WTC11 (cell line): Measurements from ENCODE around the gene C1QTNF9B. TPM values are rescaled to one million over a fixed set of nuclear protein-coding genes. Genes with fewer than 3 reads are reported as not detected.

Experiments used
- ATAC-seq: fragments of 200-7000 bp; cut with Tn5 transposase; 2 replicates; pipeline ENCODE4 v1.10.0; 2021; ENCODE audit warnings: mild to moderate bottlenecking, moderate library complexity
- CTCF ChIA-PET: fragments of 300-600 bp; sonication (Branson Sonifier 250); formaldehyde crosslinking; loops from one replicate; lab custom pipeline; 2021; ENCODE audit warnings: antibody characterized with exemption; lab: Charles Lee
- POLR2A ChIA-PET: fragments of 350-600 bp; sonication (Branson Sonifier 250); formaldehyde crosslinking; loops from one replicate; lab custom pipeline; 2021; ENCODE audit warnings: antibody characterized with exemption; lab: Charles Lee
- DNase-seq: peaks from one replicate; pipeline ENCODE4 v3.0.0; 2021; ENCODE audit warnings: low spot score
- H3K27ac Mint-ChIP-seq: 2 replicates; pipeline ENCODE4 v1.8.0; 2021; ENCODE audit warnings: mixed read lengths
- H3K27me3 Mint-ChIP-seq: 2 replicates; pipeline ENCODE4 v1.8.0; 2021; ENCODE audit warnings: low read depth, mild to moderate bottlenecking, moderate library complexity, mixed read lengths
- H3K36me3 Mint-ChIP-seq: 2 replicates; pipeline ENCODE4 v1.8.0; 2021; ENCODE audit warnings: mixed read lengths
- H3K4me1 Mint-ChIP-seq: 2 replicates; pipeline ENCODE4 v1.8.0; 2022; ENCODE audit warnings: mixed read lengths
- H3K4me3 Mint-ChIP-seq: 2 replicates; pipeline ENCODE4 v1.8.0; 2021; ENCODE audit warnings: mild to moderate bottlenecking, moderate library complexity, mixed read lengths
- H3K9me3 Mint-ChIP-seq: 2 replicates; pipeline ENCODE4 v1.8.0; 2021; ENCODE audit warnings: mixed read lengths
- CREB1 ChIP-seq: sonication (generic); formaldehyde crosslinking; IDR thresholded peaks from 2 replicates; pipeline ENCODE4 v1.8.0; 2023; ENCODE audit warnings: mild to moderate bottlenecking, missing genetic modification reagents
- CREM ChIP-seq: sonication (generic); formaldehyde crosslinking; IDR thresholded peaks from 2 replicates; pipeline ENCODE4 v1.8.1; 2022; ENCODE audit warnings: mild to moderate bottlenecking, missing genetic modification reagents, moderate library complexity
- E2F1 ChIP-seq: sonication (generic); formaldehyde crosslinking; IDR thresholded peaks from 2 replicates; pipeline ENCODE4 v1.8.0; 2022; ENCODE audit warnings: mild to moderate bottlenecking, missing genetic modification reagents
- ERG ChIP-seq: fragments of 250-450 bp; sonication (Bioruptor Pico); IDR thresholded peaks from 2 replicates; pipeline ENCODE4 v1.8.0; 2021; ENCODE audit warnings: mild to moderate bottlenecking
- FOXJ3 ChIP-seq: sonication (generic); formaldehyde crosslinking; IDR thresholded peaks from 2 replicates; pipeline ENCODE4 v1.9.0; 2021; ENCODE audit warnings: missing genetic modification reagents, mild to moderate bottlenecking, borderline replicate concordance
- GTF2I ChIP-seq: fragments of 250-450 bp; sonication (Bioruptor Pico); conservative IDR thresholded peaks from 2 replicates; pipeline ENCODE4 v1.4.0; 2021; ENCODE audit warnings: mild to moderate bottlenecking
- MLX ChIP-seq: sonication (generic); formaldehyde crosslinking; IDR thresholded peaks from 2 replicates; pipeline ENCODE4 v1.8.1; 2023; ENCODE audit warnings: mild to moderate bottlenecking, missing genetic modification reagents, moderate library complexity
- MYBL2 ChIP-seq: sonication (generic); formaldehyde crosslinking; IDR thresholded peaks from 2 replicates; pipeline ENCODE4 v1.8.1; 2023; ENCODE audit warnings: mild to moderate bottlenecking, moderate library complexity, missing genetic modification reagents
- NR1H2 ChIP-seq: sonication (generic); formaldehyde crosslinking; IDR thresholded peaks from 2 replicates; pipeline ENCODE4 v1.9.0; 2021; ENCODE audit warnings: mild to moderate bottlenecking, moderate library complexity, missing genetic modification reagents
- NR3C1 ChIP-seq: sonication (generic); formaldehyde crosslinking; conservative IDR thresholded peaks from 2 replicates; pipeline ENCODE4 v1.8.1; 2023; ENCODE audit warnings: low read depth, mild to moderate bottlenecking, missing genetic modification reagents
- PRDM15 ChIP-seq: sonication (generic); formaldehyde crosslinking; IDR thresholded peaks from 2 replicates; pipeline ENCODE4 v1.8.0; 2022; ENCODE audit warnings: missing genetic modification reagents
- TCF7 ChIP-seq: sonication (generic); formaldehyde crosslinking; IDR thresholded peaks from 2 replicates; pipeline ENCODE4 v1.8.0; 2022; ENCODE audit warnings: mild to moderate bottlenecking, low read depth, missing genetic modification reagents, moderate library complexity
- ZBTB21 ChIP-seq: sonication (generic); formaldehyde crosslinking; IDR thresholded peaks from 2 replicates; pipeline ENCODE4 v1.8.1; 2023; ENCODE audit warnings: mild to moderate bottlenecking, missing genetic modification reagents, borderline replicate concordance
- ZMAT4 ChIP-seq: fragments of 250-450 bp; sonication (Bioruptor Pico); IDR thresholded peaks from 2 replicates; pipeline ENCODE4 v1.9.0; 2021; ENCODE audit warnings: mild to moderate bottlenecking
- ZNF232 ChIP-seq: sonication (generic); formaldehyde crosslinking; IDR thresholded peaks from 2 replicates; pipeline ENCODE4 v1.8.0; 2022; ENCODE audit warnings: mild to moderate bottlenecking, missing genetic modification reagents
- ZNF263 ChIP-seq: sonication (generic); formaldehyde crosslinking; IDR thresholded peaks from 2 replicates; pipeline ENCODE4 v1.8.1; 2022; ENCODE audit warnings: low read depth, mild to moderate bottlenecking, moderate library complexity, missing genetic modification reagents
- ZNF671 ChIP-seq: fragments of 250-450 bp; sonication (Bioruptor Pico); IDR thresholded peaks from 2 replicates; pipeline ENCODE4 v1.8.0; 2021; ENCODE audit warnings: mild to moderate bottlenecking
- ZSCAN18 ChIP-seq: fragments of 250-450 bp; sonication (Bioruptor Pico); IDR thresholded peaks from 2 replicates; pipeline ENCODE4 v2.1.2; 2022; ENCODE audit warnings: mild to moderate bottlenecking, moderate library complexity
- total RNA-seq: library from RNA; stranded (reverse); gene quantifications from 3 replicates; pipeline ENCODE4 v1.2.3, GENCODE V29; 2021
- TF ChIP-seq, protein P1 (sequence below): fragments of 250-450 bp; sonication (Bioruptor Pico); IDR thresholded peaks from 2 replicates; pipeline ENCODE4 v1.9.0; 2021; ENCODE audit warnings: mild to moderate bottlenecking
- TF ChIP-seq, protein P2 (sequence below): fragments of 250-450 bp; sonication (Bioruptor Pico); IDR thresholded peaks from 2 replicates; pipeline ENCODE4 v1.9.0; 2021; ENCODE audit warnings: moderate library complexity, mild to moderate bottlenecking, inconsistent platforms, borderline replicate concordance

The C1QTNF9B gene
- total RNA-seq, 1 experiment from 2014 or later, result 0.20 TPM

- TF ChIP-seq ZSCAN18 (CRISPR knock-in tag) (no peak), ZNF232 (CRISPR knock-in tag) (no peak), MYBL2 (no peak), CREB1 (CRISPR knock-in tag) (no peak), NR1H2 (CRISPR knock-in tag) (no peak), ERG (CRISPR knock-in tag) (no peak), CREM (CRISPR knock-in tag) (no peak), E2F1 (no peak)
- TF ChIP-seq, protein P1, sequence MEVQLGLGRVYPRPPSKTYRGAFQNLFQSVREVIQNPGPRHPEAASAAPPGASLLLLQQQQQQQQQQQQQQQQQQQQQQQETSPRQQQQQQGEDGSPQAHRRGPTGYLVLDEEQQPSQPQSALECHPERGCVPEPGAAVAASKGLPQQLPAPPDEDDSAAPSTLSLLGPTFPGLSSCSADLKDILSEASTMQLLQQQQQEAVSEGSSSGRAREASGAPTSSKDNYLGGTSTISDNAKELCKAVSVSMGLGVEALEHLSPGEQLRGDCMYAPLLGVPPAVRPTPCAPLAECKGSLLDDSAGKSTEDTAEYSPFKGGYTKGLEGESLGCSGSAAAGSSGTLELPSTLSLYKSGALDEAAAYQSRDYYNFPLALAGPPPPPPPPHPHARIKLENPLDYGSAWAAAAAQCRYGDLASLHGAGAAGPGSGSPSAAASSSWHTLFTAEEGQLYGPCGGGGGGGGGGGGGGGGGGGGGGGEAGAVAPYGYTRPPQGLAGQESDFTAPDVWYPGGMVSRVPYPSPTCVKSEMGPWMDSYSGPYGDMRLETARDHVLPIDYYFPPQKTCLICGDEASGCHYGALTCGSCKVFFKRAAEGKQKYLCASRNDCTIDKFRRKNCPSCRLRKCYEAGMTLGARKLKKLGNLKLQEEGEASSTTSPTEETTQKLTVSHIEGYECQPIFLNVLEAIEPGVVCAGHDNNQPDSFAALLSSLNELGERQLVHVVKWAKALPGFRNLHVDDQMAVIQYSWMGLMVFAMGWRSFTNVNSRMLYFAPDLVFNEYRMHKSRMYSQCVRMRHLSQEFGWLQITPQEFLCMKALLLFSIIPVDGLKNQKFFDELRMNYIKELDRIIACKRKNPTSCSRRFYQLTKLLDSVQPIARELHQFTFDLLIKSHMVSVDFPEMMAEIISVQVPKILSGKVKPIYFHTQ (CRISPR knock-in tag), result no peak
These were observed 21.7 kb upstream of the C1QTNF9B start (continued) for GRCh38 chr13:23919006-23919405.

DNA sequence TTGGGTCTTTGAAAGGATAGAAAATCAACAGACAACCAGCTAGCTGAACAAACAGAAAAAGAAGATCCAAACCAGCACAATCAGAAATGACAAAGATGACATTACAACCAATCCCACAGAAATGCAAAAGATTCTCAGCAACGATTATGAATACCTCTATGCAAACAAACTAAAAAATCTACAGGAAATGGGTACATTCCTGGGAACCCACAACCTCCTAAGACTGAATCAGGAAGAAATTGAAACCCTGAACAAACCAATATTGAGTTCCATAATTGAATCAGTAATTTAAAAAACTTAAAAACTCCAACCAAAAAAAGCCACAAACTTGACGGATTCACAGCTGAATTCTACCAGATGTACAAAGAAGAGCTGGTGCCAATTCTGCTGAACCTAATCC lies 20.9 kb upstream of the C1QTNF9B start:
- no peak overlapping the region for H3K27ac Mint-ChIP-seq
- H3K36me3 Mint-ChIP-seq, result no peaks in the 10 kb centered on the region
- DNase-seq, result no peak
- CTCF ChIA-PET, result interaction anchor here (1.4 kb wide), 1 partner anchor 311 kb away, joined by 4 read pairs; no protein-coding TSS in a partner anchor
- ATAC-seq, result no peak
- H3K4me1 Mint-ChIP-seq, result peaks cover 21% of the 10 kb centered on the region
- POLR2A ChIA-PET, result no interaction called here
- peaks cover 18% of the 10 kb centered on the region for H3K9me3 Mint-ChIP-seq
- H3K4me3 Mint-ChIP-seq, result no peak overlapping the region
- no peaks in the 10 kb centered on the region for H3K27me3 Mint-ChIP-seq
- no peak for TF ChIP-seq TCF7
- no peak for TF ChIP-seq MLX (CRISPR knock-in tag)
- TF ChIP-seq ZNF263, result no peak
- no peak for TF ChIP-seq ZBTB21 (CRISPR knock-in tag)
- no peak for TF ChIP-seq GTF2I (CRISPR knock-in tag)
- TF ChIP-seq ZNF671, result no peak
- TF ChIP-seq FOXJ3, result no peak
- TF ChIP-seq NR3C1 (CRISPR knock-in tag), result no peak
- TF ChIP-seq, protein P2, sequence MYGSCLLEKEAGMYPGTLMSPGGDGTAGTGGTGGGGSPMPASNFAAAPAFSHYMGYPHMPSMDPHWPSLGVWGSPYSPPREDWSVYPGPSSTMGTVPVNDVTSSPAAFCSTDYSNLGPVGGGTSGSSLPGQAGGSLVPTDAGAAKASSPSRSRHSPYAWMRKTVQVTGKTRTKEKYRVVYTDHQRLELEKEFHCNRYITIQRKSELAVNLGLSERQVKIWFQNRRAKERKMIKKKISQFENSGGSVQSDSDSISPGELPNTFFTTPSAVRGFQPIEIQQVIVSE (CRISPR knock-in tag), result no peak
- no peak for TF ChIP-seq MYBL2
- TF ChIP-seq PRDM15 (CRISPR knock-in tag), result no peak
- no peak for TF ChIP-seq ZMAT4 (CRISPR knock-in tag)
